Measurements from ENCODE around the gene DCLK2. TPM values are rescaled to one million over a fixed set of nuclear protein-coding genes. Genes with fewer than 3 reads are reported as not detected.

Gene DCLK2
- total and polyA plus RNA-seq, 2 of the 4 experiments (the other 2 are of a cell fraction): 11.3 to 15.5 TPM

DNA sequence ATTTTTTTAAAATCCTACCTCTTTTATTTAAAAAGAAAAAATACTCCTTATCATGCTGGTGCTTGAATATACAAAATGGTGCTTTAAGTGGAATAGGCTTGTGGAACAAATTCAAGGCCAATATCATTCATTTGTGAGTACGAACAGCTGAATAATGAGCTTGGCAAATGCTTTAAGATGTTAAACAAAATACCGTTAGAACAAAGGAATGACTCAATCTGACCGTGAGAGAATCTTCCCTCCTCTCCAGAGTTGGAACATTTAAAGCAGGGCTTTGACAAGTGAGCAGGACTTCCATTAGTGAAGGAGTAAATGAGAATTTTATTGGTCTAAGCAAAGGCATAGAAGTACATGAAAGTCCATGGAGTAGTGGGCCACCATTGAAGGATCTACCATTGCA lies 74.5 kb downstream of the DCLK2 start:
- Histone ChIP-seq H3K79me1 (ENCODE audit: low read depth in 1 of 2, low read length in 2 of 2) (peaks cover 57 to 69% of the 10 kb centered on the region in 2 experiments), H3K14ac (replicated peaks; ENCODE audit: low read depth, low read length) (no peak overlapping the region), H2AFZ (replicated peaks; ENCODE audit: low read length, poor library complexity) (no peak overlapping the region), H3K9ac (ENCODE audit: low read depth, low read length) (no peak overlapping the region), H3K4me3 (ENCODE audit: insufficient read depth, low read depth, low read length) (no peak overlapping the region), H3K27me3 (ENCODE audit: control insufficient read depth, insufficient read depth, low read length) (no peaks in the 10 kb centered on the region), H4K5ac (ENCODE audit: low read depth, low read length) (no peak overlapping the region), H3K56ac (ENCODE audit: extremely low read depth, insufficient read depth, low read length) (no peak overlapping the region), H3K18ac (ENCODE audit: low read depth, low read length) (no peak overlapping the region), H3K36me3 (ENCODE audit: control insufficient read depth, insufficient read depth, low read length) (no peaks in the 10 kb centered on the region), H3K4me2 (ENCODE audit: low read depth, low read length) (no peak overlapping the region), H2BK15ac (ENCODE audit: low read depth, low read length) (no peak overlapping the region), H4K91ac (ENCODE audit: insufficient read depth, low read depth, low read length) (no peak overlapping the region), H3K4me1 (ENCODE audit: control insufficient read depth, insufficient read depth, low read length) (peaks cover 2% of the 10 kb centered on the region), H2AK9ac (replicated peaks; ENCODE audit: low read depth, low read length, poor library complexity) (peak overlapping the region; percentile 39), H3K27ac (ENCODE audit: insufficient read depth, low read length) (no peak overlapping the region), H3K4ac (ENCODE audit: low read depth, low read length) (peak overlapping the region; percentile 38; the same call in 1 of the 2 replicates), H2BK20ac (ENCODE audit: low read depth, low read length) (no peak overlapping the region), H3K9me1 (ENCODE audit: insufficient read depth, low read length) (peaks cover 9% of the 10 kb centered on the region), H2BK120ac (ENCODE audit: low read depth, low read length) (no peak overlapping the region), H2AK5ac (ENCODE audit: low read depth, low read length) (no peak overlapping the region), H3K23ac (ENCODE audit: low read depth, low read length) (no peak overlapping the region), H2BK5ac (ENCODE audit: low read depth, low read length, poor library complexity, severe bottlenecking) (no peak overlapping the region), H4K8ac (ENCODE audit: low read depth in 2 of 2, low read length in 2 of 2) (no peak overlapping the region), H3K9me3 (ENCODE audit: control insufficient read depth, insufficient read depth, low read length) (no peaks in the 10 kb centered on the region), H4K20me1 (ENCODE audit: insufficient read depth, low read length) (no peaks in the 10 kb centered on the region)
- DNase-seq (peak; percentile 68), ATAC-seq (ENCODE audit: low read depth) (no peak)
- in situ Hi-C loops (cut with MboI; ENCODE audit: low sequenced_read_pairs) (no loop called here), intact Hi-C loops (cut with micrococcal nuclease) (no loop called here), dilution Hi-C loops (cut with HindIII; ENCODE audit: low sequenced_read_pairs, unreplicated experiment) (no loop called here)
- no CpG with 5 or more reads among the region's 3 CpGs for WGBS, 2 experiments (ENCODE audit: extremely low coverage in 2 of 2, insufficient read length in 1 of 2)
- ChIA-PET CTCF (no interaction called here), POLR2A (ENCODE audit: unreplicated experiment) (no interaction called here)
- no TSS peak for BruUV-seq (replicated peaks)
- TF ChIP-seq FOS (IDR thresholded peaks at IDR 0.05; ENCODE audit: low read depth, low read length) (no peak), SMC3 (IDR thresholded peaks at IDR 0.05; ENCODE audit: low read depth, low read length) (no peak), CHD1 (IDR thresholded peaks at IDR 0.05; ENCODE audit: low read depth, low read length) (no peak), RCOR1 (IDR thresholded peaks at IDR 0.05; ENCODE audit: insufficient replicate concordance, low read length) (no peak), USF2 (IDR thresholded peaks at IDR 0.05; ENCODE audit: low read depth, low read length) (no peak), CTCF (conservative IDR thresholded peaks at IDR 0.05; ENCODE audit: low read depth, low read length) (no peak), BHLHE40 (IDR thresholded peaks at IDR 0.05; ENCODE audit: low read depth, low read length) (no peak), RAD21 (IDR thresholded peaks at IDR 0.05; ENCODE audit: low read length) (no peak)

All from IMR-90 (cell line).